ENCODE measurements around the gene GAL3ST1.
"Not testable (repeated sequence)": the region's sequence is repeated elsewhere in the genome, so short reads cannot be mapped to it uniquely, and the experiment has no call there.

The GAL3ST1 gene

GRCh38 chr22:30564761-30565119, 9.7 kb downstream of the GAL3ST1 start:
- DNase-seq (ENCODE audit: low read depth in 3 of 3), result no peak

GRCh38 chr22:30564045-30564760, 10.3 kb downstream of the GAL3ST1 start:
- DNase-seq (ENCODE audit: low read depth in 3 of 3), result no peak

GRCh38 chr22:30562366-30562765, 12.1 kb downstream of the GAL3ST1 start:
- no peak for DNase-seq (ENCODE audit: low read depth in 3 of 3)

- no peak for DNase-seq (ENCODE audit: low read depth in 3 of 3)
Observed at GRCh38 chr22:30561402-30562189, 12.9 kb downstream of the GAL3ST1 start.

DNA sequence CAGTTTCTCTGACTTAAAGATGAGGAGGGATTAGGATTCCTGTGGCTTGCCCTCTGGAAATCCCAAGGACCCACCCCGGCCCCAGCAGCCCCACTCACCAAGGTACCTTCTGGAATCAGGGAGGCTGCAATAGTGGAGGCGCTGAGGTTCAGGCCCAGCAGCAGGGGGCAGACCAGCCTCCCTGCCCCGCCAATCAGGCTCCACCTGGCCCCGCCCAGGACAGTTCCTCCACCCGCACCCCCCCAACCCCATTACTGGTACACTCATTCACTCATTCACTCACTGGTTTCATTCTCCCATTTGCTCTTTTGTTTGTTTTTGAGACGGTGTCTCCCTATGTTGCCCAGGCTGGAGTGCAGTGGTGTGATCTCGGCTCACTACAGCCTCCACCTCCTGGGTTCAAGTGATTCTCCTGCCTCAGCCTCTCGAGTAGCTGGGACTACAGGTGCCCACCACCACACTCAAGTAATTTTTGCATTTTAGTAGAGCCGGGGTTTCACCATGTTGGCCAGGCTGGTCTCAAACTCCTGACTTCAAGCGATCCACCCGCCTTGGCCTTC, 13.7 kb downstream of the GAL3ST1 start:
- DNase-seq (ENCODE audit: low read depth in 3 of 3), result not testable (repeated sequence)

- no peak for DNase-seq (ENCODE audit: low read depth in 3 of 3)
Observed at GRCh38 chr22:30559889-30560288, 14.6 kb downstream of the GAL3ST1 start.

- DNase-seq (ENCODE audit: low read depth in 3 of 3), result no peak
Observed at GRCh38 chr22:30557243-30557642, 17.2 kb downstream of the GAL3ST1 start.

DNA sequence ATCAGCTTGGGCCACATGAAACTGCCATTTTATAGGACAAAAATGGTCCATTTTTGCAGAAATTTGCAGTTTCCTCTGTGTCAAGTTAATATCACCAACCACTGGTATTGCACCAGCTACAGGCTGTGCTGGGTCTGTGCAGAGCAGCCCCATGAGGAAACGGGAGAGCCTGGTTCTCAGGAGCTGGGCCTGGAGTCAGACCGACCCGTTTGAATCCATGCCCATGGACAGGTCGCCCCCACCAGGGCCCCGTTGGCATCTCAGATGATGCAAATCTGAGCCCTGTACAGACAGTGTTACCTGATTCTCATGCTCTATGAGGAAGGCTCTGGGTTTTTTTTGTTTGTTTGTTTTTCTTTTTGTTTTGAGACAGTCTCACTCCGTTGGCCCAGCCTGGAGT, 18.1 kb downstream of the GAL3ST1 start:
- DNase-seq (ENCODE audit: low read depth in 3 of 3), result no peak

DNA sequence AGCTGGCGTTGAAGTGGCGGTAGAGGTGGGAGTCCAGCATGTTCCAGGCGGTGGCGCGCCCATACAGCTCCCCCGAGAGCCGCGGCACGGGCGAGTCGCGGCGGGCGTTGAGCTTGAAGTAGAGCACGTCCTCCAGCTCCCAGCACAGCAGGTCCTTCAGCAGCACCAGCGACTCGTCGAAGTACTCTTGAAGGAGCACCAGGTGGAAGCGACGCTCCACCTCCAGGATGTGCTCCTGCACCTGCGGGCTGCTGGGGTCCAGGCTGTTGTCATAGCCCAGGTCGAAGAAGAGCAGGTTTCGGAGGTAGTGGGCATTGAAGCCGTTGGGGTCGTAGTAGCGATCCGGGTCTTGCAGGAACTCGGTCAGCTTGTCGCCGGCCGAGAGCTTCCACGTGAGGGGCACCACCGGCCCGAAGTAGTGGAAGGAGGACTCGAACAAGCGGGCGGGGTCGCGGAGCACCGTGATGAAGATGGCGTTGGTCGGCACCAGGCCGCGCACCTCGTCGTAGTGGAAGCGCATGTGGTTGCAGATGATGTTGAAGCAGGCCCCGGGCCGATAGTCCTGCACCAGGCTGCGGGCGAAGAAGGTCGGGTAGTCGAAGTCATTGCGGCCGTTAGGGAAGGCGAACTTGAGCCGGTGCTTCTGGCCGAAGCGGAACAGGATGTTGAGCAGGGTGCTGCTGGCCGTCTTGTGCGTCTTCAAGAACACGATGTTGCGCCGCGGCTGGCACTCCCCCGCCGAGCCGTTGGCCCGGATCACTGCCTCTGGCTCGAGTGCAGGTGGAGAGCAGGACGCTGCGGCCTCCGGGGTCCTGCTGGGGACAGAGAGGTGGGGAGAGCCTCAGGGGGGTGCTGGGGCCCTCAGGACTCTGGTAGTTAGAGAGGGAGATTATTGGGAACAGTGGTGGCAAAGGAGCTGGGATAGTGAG, 18.9 kb downstream of the GAL3ST1 start:
- no peak for DNase-seq (ENCODE audit: low read depth in 3 of 3)

DNA sequence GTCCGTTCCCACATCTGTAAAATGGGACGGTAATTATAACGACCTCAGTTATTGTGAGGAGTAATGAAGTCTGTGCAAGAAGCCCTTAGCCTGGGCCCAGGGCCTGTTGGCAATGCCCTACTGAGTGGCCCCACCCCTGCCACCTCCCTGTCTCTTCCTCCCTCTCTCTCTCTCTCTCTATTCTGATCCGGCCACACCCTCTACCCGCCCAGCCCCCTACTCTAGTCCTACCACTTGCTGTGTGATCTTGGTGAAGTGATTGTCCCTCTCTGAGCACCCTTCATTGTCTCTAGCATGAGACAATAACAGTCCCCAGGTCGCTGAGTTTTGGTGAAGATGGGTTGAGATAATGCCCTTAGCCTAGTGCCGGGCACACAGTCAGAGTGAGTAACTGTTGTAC, 20.5 kb downstream of the GAL3ST1 start:
- no peak for DNase-seq (ENCODE audit: low read depth in 3 of 3)

- no peak for DNase-seq (ENCODE audit: low read depth in 3 of 3)
Observed at GRCh38 chr22:30552719-30553118, 21.7 kb downstream of the GAL3ST1 start.

DNA sequence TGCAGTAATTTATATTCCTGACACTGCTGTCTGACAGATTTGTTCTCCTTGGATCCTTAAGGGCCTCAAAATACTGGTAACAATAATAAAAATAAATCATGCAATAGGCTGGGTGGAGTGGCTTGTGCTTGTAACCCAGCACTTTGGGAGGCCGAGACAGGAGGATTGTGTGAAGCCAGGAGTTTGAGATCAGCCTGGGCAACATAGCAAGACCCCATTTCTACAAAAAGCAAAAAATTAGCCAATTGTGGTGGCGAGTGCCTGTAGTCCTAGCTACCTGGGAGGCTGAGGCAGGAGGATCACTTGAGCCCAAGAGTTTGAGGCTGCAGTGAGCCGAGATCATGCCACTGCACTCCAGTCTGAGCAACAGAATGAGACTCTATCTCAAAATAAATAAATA, 22.7 kb downstream of the GAL3ST1 start:
- DNase-seq (ENCODE audit: low read depth in 3 of 3), result not testable (repeated sequence)

DNA sequence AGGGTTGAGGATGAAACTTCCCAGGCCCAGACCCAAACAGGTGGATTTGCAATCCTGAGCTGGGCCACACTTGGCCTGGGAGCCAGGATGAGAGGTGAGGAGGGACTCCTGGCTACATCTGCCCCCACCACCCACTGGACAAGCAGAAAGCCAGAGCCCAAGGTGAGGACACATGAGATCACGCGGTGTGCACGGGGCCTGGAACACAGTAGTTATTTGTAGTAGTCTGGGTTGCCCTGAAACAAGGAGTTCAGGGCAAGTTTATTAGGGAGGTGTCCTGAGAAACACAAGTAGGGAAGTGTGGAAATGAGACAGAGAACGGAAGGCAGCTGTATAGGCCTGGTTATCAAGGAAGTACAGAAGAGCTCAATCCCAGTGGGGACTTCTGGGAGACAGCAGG, 27.3 kb downstream of the GAL3ST1 start:
- DNase-seq (ENCODE audit: low read depth in 3 of 3), result no peak

- DNase-seq (ENCODE audit: low read depth in 3 of 3), result no peak
Observed at GRCh38 chr22:30546616-30547015, 27.8 kb downstream of the GAL3ST1 start, which contains the start of gene SEC14L6. SEC14L6 (minus strand) TSS chr22:30546741; CDS start chr22:30546682, 59 bp downstream.

- no peak for DNase-seq (ENCODE audit: low read depth in 3 of 3)
Observed at GRCh38 chr22:30542811-30543188, 31.7 kb downstream of the GAL3ST1 start.

DNA sequence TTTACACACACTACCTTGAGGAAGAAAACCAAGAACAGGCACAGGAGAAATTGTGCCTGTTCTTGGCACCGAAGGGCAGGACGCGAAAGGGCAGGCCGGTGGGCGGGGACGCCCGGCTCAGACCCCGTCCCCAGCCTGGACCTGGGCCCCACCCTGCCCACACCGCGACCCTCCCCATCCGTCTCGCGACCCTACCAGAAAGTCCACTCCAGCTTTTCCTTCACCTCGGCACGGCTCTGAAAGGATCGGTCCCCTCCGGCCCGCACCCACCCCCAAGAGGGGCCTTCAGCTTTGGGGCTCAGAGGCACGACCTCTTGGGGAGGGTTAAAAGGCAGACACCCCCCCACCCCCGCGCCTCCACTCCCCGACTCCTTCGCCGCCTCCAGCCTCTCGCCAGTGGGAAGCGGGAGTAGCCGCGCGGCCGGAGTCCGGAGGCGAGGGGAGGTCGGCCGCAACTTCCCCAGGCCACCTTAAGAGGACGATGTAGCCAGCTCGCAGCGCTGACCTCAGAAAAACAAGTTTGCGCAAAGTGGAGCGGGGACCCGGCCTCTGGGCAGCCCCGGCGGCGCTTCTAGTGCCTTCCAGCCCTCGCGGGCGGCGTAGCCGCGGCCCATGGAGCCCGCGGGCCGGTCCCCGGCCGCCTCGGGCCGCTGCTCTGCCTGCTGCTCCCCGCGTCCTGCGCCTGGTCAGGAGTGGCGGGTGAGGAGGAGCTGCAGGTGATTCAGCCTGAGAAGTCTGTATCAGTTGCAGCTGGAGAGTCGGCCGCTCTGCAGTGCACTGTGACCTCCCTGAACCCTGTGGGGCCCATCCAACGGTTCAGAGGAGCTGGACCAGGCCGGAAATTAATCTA, 32.3 kb downstream of the GAL3ST1 start:
- DNase-seq (ENCODE audit: low read depth in 3 of 3), result no peak

DNA sequence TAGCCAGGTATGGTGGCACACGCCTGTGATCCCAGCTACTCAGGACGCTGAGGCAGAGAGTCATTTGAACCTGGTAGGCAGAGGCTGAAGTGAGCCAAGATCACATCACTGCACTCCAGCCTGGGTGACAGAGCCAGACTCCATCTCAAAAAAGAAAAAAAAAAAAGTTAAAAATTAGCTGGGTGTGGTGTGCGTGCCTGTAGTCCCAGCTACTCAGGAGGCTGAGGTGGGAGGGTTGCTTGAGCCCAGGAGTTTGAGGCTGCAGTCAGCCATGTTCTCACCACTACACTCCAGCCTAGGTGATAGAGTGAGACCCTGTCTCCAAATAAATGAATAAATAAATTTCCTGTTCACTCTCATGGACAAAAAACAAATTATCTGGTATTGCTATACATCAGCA, 33.0 kb downstream of the GAL3ST1 start:
- DNase-seq (ENCODE audit: low read depth in 3 of 3), result not testable (repeated sequence)

GRCh38 chr22:30539368-30539767, 35.1 kb downstream of the GAL3ST1 start:
- no peak for DNase-seq (ENCODE audit: low read depth in 3 of 3)

- no peak for DNase-seq (ENCODE audit: low read depth in 3 of 3)
Observed at GRCh38 chr22:30538280-30538679, 36.2 kb downstream of the GAL3ST1 start.

DNA sequence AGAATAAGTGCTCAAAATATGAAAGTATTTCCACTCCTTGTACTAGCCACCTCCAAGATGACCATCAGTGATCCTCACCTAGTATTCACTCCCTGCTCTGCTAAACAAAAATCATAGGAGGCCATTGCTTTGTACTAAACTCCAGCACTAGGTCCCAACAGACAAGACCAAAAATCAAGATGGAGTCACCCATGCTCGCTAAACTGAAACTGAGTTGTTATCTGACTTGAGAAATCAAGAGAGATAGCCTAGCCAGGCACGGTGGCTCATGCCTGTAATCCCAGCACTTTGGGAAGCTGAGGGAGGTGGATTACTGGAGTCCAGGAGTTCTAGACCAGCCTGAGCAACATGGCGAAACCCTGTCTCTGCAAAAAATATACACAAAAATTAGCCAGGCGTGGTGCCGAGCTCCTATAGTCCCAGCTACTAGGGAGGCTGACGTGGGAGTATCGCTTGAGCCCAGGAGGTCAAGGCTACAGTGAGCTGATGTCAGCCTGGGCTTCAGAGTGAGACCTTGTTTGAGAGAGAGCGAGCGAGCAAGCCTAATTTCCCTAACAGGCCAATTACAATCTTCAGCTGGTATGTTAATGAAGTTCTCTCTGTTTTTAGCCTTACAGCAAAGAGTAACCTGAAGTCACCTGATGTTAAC, 37.3 kb downstream of the GAL3ST1 start:
- DNase-seq (ENCODE audit: low read depth in 3 of 3), result no peak
